GM20000 (cell line): ENCODE results near the gene DYNLT2B.
"Not testable (repeated sequence)": the region's sequence is repeated elsewhere in the genome, so short reads cannot be mapped to it uniquely, and the experiment has no call there.

ENCODE experiments used
- DNase-seq: peaks from one replicate; pipeline ENCODE4 v3.0.0; 2012; ENCODE audit warnings: low spot score
- CTCF ChIP-seq: IDR thresholded peaks from 2 replicates; pipeline ENCODE4 v1.5.1; 2012; ENCODE audit warnings: mild to moderate bottlenecking, control low read depth; ENCODE audit errors: extremely low read depth, missing control alignments

Gene DYNLT2B

GRCh38 chr3:196317687-196318467 lies at the start of gene DYNLT2B:
Gene DYNLT2B, minus strand, starts transcription at chr3:196318240. Its CDS starts 88 bp downstream, at chr3:196318152.
- no peak for TF ChIP-seq CTCF
- peak; percentile 99 for DNase-seq

GRCh38 chr3:196365736-196366135 lies 47.7 kb upstream of the DYNLT2B start:
- DNase-seq, result no peak
- TF ChIP-seq CTCF, result no peak

- no peak for TF ChIP-seq CTCF
- no peak for DNase-seq
Measured at GRCh38 chr3:196360586-196360985, 42.5 kb upstream of the DYNLT2B start.

GRCh38 chr3:196358540-196358939 lies 40.5 kb upstream of the DYNLT2B start:
- DNase-seq, result not testable (repeated sequence)

GRCh38 chr3:196357905-196358304 lies 39.9 kb upstream of the DYNLT2B start:
- TF ChIP-seq CTCF, result no peak
- DNase-seq, result no peak

GRCh38 chr3:196356556-196356955 lies 38.5 kb upstream of the DYNLT2B start:
- no peak for TF ChIP-seq CTCF
- DNase-seq, result no peak

- no peak for TF ChIP-seq CTCF
- DNase-seq, result no peak
Measured at GRCh38 chr3:196355668-196356067, 37.6 kb upstream of the DYNLT2B start.

- no peak for DNase-seq
- no peak for TF ChIP-seq CTCF
Measured at GRCh38 chr3:196354132-196354531, 36.1 kb upstream of the DYNLT2B start.
